GM18870 (cell line): ENCODE results near the gene UPF3B.
"Not testable (repeated sequence)": the region's sequence is repeated elsewhere in the genome, so short reads cannot be mapped to it uniquely, and the experiment has no call there.

Experiments used
- ATAC-seq: cut with Tn5 transposase; IDR thresholded peaks from one replicate; pipeline ENCODE4 v1.9.1; 2021; ENCODE audit warnings: moderate library complexity; ENCODE audit not compliant: unreplicated experiment

UPF3B gene

DNA sequence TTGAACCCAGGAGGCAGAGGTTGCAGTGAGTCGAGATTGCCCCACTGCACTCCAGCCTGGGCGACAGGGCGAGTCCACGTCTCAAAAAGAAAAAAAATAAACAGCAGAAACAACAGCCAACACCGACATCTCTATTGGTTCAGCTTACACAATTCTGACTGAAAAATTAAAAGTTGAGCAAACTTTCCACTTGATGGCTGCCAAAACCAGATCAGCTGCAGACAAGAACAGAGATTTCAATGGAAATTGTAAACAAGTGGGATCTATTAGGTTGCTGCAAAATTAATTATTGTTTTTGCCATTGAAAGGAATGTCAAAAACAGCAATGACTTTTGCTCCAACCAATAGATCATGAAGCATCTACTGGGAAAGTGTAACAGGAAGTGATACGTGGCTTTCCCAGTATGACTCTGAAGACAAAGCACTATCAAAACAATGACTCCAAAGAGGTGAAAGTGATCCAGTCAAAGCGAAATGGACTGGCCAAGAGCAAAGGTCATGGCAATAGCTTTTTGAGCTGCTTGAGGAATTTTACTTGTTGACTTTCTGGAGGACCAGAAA lies 26.3 kb downstream of the UPF3B start:
- no peak for ATAC-seq

DNA sequence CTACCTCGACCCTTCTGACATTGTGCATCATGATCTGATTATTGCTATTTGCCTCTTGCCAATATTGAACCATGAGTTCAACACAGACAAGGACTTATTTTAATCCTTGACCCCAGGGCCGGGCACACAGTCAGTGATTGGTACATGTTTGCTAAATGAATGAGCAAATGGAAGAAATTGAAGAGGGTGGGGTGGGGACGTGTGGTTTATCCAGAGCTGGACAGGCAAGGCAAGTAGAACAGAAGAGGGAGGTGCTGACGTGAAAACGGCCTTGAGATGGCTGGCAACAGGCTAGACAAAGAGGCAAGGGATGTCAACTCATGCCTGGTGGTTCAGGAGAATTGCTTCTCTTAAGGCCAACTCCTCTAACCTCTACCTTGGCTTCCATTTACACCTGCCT lies 28.5 kb downstream of the UPF3B start:
- ATAC-seq, result not testable (repeated sequence)

DNA sequence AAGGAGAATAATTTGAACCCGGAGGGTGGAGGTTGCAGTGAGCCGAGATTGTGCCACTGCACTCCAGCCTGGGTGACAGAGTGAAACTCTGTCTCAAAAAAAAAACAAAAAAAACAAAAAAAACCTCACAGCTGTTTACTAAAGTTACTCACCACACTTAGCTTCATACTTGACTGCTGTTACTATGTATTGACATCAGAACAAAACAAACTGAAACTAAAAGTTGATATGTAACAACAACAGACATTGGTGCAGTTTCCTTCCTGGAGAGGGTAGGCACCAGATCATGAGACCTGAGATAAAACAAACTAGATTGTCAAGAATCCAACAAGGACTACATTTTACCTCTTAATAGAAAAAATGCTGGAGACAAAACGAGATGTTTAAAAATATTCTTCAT lies 31.1 kb downstream of the UPF3B start:
- ATAC-seq, result peak; percentile 89

- ATAC-seq, result no peak
These were observed 35.6 kb downstream of the UPF3B start for GRCh38 chrX:119817130-119817690.

DNA sequence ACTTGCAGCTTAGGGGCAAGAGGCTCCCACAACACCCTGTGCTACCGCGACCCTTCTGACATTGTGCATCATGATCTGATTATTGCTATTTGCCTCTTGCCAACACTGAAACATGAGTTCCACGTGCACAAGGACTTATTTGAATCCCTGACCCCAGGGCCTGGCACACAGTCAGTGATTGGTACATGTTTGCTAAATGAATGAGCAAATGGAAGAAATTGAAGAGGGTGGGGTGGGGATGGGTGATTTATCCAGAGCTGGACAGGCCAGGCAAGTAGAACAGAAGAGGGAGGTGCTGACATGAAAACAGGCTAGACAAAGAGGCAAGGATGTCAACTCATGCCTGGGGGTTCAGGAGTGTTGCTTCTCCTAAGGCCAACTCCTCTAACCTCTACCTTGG lies 36.5 kb downstream of the UPF3B start:
- no peak for ATAC-seq

- no peak for ATAC-seq
These were observed 43.5 kb downstream of the UPF3B start for GRCh38 chrX:119809185-119809666.

DNA sequence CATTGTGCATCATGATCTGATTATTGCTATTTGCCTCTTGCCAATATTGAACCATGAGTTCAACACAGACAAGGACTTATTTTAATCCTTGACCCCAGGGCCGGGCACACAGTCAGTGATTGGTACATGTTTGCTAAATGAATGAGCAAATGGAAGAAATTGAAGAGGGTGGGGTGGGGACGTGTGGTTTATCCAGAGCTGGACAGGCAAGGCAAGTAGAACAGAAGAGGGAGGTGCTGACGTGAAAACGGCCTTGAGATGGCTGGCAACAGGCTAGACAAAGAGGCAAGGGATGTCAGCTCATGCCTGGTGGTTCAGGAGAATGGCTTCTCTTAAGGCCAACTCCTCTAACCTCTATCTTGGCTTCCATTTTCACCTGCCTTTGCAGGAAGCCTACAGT lies 44.3 kb downstream of the UPF3B start:
- not testable (repeated sequence) for ATAC-seq

GRCh38 chrX:119802546-119802945 lies 50.2 kb downstream of the UPF3B start:
- no peak for ATAC-seq

- no peak for ATAC-seq
These were observed 51.2 kb downstream of the UPF3B start for GRCh38 chrX:119801253-119802221.

DNA sequence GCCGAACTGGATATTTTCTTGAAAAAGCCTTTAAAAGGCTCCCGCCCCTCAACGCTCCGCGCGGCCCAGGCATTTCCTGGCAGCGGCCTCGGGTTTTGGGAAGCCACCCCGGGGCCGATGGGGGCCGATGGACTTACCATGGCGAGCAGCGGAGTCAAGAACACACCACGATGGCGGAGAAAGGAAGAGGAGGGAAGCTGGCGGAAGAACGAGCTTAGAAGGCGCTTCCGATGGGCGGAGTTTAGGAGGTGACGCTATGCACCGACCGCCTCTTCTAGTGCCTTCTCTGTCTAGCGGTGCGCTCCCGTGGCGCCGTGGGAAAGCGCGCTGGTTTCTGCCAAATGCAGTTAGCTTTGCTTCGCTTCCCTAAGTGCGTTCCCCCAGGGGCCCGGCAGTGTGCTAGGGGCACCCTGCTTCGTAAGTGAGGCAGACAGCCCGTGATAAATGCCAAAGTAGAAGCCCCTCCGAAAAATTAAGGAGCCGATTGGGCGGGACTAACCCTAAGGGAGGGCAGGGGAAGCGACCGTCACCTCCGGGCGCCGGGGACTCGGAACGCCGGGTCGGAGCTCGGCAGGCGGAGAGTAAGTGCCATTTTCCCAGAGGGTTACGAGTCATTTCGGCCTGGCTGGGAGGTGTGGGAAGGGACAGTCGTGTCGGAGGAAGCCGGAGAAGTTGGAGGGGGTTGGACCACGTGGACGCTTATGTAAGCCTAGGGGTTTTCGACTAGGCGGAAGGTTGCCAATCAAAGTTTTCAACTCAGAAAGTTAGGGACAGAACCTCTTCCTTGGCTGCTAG lies 61.1 kb downstream of the UPF3B start, which contains the start of gene RPL39:
TSS of gene RPL39 (minus strand) at position 194 of the 795 bp plus-strand sequence. CDS start at position 140, 54 bp downstream.
- peak; percentile 81 for ATAC-seq

- ATAC-seq, result peak; percentile 17
These were observed 61.8 kb downstream of the UPF3B start for GRCh38 chrX:119790977-119791436.

DNA sequence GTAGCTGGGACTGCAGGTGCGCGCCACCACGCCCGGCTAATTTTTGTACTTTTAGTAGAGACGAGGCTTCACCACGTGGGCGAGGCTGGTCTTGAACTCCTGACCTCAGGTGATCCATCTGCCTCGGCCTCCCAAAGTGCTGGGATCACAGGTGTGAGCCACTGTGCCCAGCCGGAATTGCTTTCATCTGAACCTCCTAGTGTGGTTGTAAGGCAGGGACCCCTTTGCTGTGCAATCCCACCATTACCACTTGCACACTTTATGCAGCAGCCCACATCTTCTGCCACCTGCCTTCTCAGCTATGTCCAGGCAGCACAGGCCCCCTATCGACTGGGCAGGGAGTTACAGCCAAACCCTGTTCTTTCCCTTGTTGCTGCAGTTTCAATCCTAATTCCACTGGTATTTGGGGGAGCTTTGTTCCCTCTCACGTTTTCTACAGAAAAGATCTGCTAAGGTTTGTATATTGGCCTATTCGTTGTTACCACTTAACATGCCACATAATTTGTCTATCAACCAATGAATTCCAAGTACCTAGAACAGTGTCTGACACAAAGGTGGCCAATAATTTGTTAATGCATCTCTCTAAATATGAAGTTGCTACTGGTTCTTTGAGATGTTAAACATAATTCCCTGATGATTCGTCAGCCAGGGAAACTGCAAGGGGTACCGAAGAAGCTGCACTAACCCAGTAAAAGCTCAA lies 67.9 kb downstream of the UPF3B start:
- ATAC-seq, result no peak
